ENCODE measurements around the gene DNMBP. TPM values are rescaled to one million over a fixed set of nuclear protein-coding genes. Genes with fewer than 3 reads are reported as not detected.
"Not testable (repeated sequence)": the region's sequence is repeated elsewhere in the genome, so short reads cannot be mapped to it uniquely, and the experiment has no call there.

DNMBP gene
- total RNA-seq, 1 experiment from 2014 or later: 19.7 TPM

DNA sequence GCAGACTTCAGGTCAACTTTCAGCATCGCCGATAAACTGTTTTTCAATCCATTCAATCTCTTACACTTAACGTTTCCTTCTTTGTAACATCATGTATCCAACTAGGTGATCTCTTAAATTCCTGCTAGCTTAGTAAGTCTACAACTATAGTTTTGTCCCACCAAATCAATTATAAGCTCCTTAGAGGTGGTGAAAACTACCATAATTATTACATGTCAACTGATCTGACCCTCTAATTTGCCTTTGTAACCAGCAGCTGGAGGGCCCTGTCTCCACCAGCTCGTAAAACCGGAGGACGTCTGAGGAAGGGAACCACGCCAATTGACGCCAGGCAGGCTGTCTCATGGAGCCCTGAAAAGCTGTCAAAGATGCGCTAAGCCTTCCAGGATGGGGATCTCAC lies 113.9 kb downstream of the DNMBP start (continued):
- TF ChIP-seq, protein P1, sequence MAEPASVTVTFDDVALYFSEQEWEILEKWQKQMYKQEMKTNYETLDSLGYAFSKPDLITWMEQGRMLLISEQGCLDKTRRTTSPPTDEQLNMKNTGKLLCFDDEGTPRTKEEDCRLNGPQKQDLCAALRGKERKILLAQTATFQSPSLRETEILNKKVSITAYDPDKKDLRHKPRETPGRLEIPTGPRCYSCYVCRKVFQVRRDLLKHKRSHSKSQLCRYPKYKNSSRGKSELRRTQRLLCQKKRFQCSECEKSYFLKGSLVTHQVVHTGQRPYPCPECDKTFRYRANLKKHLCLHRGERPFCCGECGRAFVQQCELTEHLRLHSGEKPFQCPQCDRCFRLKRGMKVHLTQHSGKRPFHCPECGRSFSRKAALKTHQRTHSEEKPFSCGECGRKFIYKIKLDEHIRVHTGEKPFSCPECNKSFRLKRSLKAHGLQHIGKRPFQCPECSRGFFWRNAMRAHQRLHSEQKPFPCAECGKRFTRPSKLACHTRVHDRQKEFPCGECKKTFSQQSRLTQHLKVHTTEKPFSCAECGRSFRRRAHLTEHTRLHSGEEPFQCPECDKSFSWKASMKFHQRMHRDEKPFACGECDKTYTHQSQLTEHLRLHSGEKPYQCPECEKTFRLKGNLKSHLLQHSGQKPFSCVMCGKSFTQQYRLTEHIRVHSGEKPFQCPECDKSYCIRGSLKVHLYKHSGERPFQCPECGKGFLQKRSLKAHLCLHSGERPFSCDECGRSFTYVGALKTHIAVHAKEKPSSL (CRISPR knock-in tag; conservative IDR thresholded peaks at IDR 0.05): no peak

DNA sequence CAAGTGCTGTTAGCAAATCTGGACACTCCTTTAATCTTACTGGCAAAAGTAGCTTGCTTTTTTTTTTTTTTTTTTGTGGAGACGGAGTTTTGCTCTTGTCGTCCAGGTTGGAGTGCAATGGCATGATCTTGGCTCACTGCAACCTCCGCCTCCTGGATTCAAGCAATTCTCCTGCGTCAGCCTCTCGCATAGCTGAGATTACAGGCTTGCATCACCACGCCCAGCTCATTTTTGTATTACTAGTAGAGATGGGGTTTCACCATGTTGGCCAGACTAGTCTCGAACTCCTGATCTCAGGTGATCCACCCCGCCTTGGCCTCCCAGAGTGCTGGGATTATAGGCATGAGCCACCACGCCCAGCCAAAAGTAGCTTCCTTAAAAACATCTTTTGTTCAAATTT lies 114.7 kb downstream of the DNMBP start:
- CTCF ChIA-PET: interaction anchor here (0.6 to 1.3 kb wide), 2 partner anchors 151 to 290 kb away, joined by 3 read pairs; no protein-coding TSS in a partner anchor
- POLR2A ChIA-PET: interaction anchor here (1.0 kb wide), 1 partner anchor 20 kb away, joined by 5 read pairs; no protein-coding TSS in a partner anchor
- H3K27ac Mint-ChIP-seq; H3K4me3 Mint-ChIP-seq; H3K4me1 Mint-ChIP-seq; H3K27me3 Mint-ChIP-seq (ENCODE audit: low read depth); DNase-seq (ENCODE audit: low spot score); H3K9me3 Mint-ChIP-seq; ATAC-seq: not testable (repeated sequence)
- H3K36me3 Mint-ChIP-seq: peaks cover 84% of the 10 kb centered on the region

DNA sequence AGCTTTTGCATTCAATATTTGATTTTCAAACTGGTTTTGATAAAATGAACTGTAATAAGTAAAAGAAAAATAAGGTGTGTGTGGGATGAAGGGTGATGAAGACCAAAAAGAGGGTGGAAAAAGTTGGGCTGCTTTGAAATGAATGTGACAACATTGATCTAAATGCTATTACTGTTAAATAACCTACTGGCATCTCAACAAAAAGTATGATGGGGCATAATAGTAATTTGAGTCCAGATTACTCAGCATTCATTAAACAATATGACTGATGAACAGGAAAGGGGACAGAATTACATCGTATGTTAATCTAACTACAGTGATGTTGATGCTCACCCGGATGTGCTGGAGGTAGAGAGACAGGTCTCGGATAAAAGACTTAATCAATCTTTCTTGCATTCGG lies 115.1 kb downstream of the DNMBP start:
- CTCF ChIA-PET: interaction anchor here (0.6 to 1.3 kb wide), 2 partner anchors 151 to 290 kb away, joined by 3 read pairs; no protein-coding TSS in a partner anchor
- POLR2A ChIA-PET: interaction anchor here (1.0 kb wide), 1 partner anchor 20 kb away, joined by 5 read pairs; no protein-coding TSS in a partner anchor
- DNase-seq (ENCODE audit: low spot score): no peak
- Mint-ChIP-seq H3K27ac (no peak overlapping the region), H3K4me3 (no peak overlapping the region), H3K27me3 (ENCODE audit: low read depth) (no peaks in the 10 kb centered on the region), H3K4me1 (no peaks in the 10 kb centered on the region), H3K36me3 (peaks cover 82% of the 10 kb centered on the region), H3K9me3 (no peaks in the 10 kb centered on the region)
- TF ChIP-seq, protein P2, sequence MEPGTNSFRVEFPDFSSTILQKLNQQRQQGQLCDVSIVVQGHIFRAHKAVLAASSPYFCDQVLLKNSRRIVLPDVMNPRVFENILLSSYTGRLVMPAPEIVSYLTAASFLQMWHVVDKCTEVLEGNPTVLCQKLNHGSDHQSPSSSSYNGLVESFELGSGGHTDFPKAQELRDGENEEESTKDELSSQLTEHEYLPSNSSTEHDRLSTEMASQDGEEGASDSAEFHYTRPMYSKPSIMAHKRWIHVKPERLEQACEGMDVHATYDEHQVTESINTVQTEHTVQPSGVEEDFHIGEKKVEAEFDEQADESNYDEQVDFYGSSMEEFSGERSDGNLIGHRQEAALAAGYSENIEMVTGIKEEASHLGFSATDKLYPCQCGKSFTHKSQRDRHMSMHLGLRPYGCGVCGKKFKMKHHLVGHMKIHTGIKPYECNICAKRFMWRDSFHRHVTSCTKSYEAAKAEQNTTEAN (CRISPR knock-in tag; IDR thresholded peaks at IDR 0.05): no peak
- TF ChIP-seq, protein P3, sequence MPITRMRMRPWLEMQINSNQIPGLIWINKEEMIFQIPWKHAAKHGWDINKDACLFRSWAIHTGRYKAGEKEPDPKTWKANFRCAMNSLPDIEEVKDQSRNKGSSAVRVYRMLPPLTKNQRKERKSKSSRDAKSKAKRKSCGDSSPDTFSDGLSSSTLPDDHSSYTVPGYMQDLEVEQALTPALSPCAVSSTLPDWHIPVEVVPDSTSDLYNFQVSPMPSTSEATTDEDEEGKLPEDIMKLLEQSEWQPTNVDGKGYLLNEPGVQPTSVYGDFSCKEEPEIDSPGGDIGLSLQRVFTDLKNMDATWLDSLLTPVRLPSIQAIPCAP (CRISPR knock-in tag; IDR thresholded peaks at IDR 0.05): no peak
- TF ChIP-seq ELF4 (CRISPR knock-in tag; IDR thresholded peaks at IDR 0.05; ENCODE audit: low read depth) (no peak), GTF2I (CRISPR knock-in tag; conservative IDR thresholded peaks at IDR 0.05) (no peak), NFYB (CRISPR knock-in tag; conservative IDR thresholded peaks at IDR 0.05; ENCODE audit: low read depth) (no peak), ZNF423 (CRISPR knock-in tag; IDR thresholded peaks at IDR 0.05) (no peak), KAT7 (CRISPR knock-in tag; IDR thresholded peaks at IDR 0.05; ENCODE audit: borderline replicate concordance) (no peak), SMAD4 (CRISPR knock-in tag; IDR thresholded peaks at IDR 0.05) (no peak), JAZF1 (CRISPR knock-in tag; IDR thresholded peaks at IDR 0.05) (no peak), ZNF671 (CRISPR knock-in tag; IDR thresholded peaks at IDR 0.05) (no peak), SOX15 (CRISPR knock-in tag; IDR thresholded peaks at IDR 0.05) (no peak), PRRX2 (CRISPR knock-in tag; IDR thresholded peaks at IDR 0.05) (no peak)
- TF ChIP-seq, protein P4, sequence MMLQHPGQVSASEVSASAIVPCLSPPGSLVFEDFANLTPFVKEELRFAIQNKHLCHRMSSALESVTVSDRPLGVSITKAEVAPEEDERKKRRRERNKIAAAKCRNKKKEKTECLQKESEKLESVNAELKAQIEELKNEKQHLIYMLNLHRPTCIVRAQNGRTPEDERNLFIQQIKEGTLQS (CRISPR knock-in tag; conservative IDR thresholded peaks at IDR 0.05): no peak
- TF ChIP-seq, protein P5, sequence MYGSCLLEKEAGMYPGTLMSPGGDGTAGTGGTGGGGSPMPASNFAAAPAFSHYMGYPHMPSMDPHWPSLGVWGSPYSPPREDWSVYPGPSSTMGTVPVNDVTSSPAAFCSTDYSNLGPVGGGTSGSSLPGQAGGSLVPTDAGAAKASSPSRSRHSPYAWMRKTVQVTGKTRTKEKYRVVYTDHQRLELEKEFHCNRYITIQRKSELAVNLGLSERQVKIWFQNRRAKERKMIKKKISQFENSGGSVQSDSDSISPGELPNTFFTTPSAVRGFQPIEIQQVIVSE (CRISPR knock-in tag; IDR thresholded peaks at IDR 0.05; ENCODE audit: borderline replicate concordance): no peak
- TF ChIP-seq, protein P6, sequence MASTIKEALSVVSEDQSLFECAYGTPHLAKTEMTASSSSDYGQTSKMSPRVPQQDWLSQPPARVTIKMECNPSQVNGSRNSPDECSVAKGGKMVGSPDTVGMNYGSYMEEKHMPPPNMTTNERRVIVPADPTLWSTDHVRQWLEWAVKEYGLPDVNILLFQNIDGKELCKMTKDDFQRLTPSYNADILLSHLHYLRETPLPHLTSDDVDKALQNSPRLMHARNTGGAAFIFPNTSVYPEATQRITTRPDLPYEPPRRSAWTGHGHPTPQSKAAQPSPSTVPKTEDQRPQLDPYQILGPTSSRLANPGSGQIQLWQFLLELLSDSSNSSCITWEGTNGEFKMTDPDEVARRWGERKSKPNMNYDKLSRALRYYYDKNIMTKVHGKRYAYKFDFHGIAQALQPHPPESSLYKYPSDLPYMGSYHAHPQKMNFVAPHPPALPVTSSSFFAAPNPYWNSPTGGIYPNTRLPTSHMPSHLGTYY (CRISPR knock-in tag; IDR thresholded peaks at IDR 0.05): no peak
- TF ChIP-seq, protein P7, sequence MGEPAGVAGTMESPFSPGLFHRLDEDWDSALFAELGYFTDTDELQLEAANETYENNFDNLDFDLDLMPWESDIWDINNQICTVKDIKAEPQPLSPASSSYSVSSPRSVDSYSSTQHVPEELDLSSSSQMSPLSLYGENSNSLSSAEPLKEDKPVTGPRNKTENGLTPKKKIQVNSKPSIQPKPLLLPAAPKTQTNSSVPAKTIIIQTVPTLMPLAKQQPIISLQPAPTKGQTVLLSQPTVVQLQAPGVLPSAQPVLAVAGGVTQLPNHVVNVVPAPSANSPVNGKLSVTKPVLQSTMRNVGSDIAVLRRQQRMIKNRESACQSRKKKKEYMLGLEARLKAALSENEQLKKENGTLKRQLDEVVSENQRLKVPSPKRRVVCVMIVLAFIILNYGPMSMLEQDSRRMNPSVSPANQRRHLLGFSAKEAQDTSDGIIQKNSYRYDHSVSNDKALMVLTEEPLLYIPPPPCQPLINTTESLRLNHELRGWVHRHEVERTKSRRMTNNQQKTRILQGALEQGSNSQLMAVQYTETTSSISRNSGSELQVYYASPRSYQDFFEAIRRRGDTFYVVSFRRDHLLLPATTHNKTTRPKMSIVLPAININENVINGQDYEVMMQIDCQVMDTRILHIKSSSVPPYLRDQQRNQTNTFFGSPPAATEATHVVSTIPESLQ (CRISPR knock-in tag; IDR thresholded peaks at IDR 0.05): no peak
- no peak for ATAC-seq
